HepG2 (cell line): ENCODE data around the gene COL8A2.

ENCODE experiments used
- GTF3A ChIP-seq: sonication (generic); formaldehyde crosslinking; conservative IDR thresholded peaks from 2 replicates; pipeline ENCODE4 v1.4.0; 2020; ENCODE audit warnings: mild to moderate bottlenecking, missing genetic modification reagents
- ZNF12 ChIP-seq: sonication (generic); formaldehyde crosslinking; IDR thresholded peaks from 2 replicates; pipeline ENCODE4 v1.5.0; 2020; ENCODE audit warnings: missing genetic modification reagents
- TF ChIP-seq, protein P1 (sequence below): sonication (generic); formaldehyde crosslinking; IDR thresholded peaks from 2 replicates; pipeline ENCODE4 v1.5.0; 2020; ENCODE audit warnings: mild to moderate bottlenecking, missing genetic modification reagents, moderate library complexity

- no peak for TF ChIP-seq GTF3A (CRISPR knock-in tag)
- no peak for TF ChIP-seq ZNF12 (CRISPR knock-in tag)
- TF ChIP-seq, protein P1, sequence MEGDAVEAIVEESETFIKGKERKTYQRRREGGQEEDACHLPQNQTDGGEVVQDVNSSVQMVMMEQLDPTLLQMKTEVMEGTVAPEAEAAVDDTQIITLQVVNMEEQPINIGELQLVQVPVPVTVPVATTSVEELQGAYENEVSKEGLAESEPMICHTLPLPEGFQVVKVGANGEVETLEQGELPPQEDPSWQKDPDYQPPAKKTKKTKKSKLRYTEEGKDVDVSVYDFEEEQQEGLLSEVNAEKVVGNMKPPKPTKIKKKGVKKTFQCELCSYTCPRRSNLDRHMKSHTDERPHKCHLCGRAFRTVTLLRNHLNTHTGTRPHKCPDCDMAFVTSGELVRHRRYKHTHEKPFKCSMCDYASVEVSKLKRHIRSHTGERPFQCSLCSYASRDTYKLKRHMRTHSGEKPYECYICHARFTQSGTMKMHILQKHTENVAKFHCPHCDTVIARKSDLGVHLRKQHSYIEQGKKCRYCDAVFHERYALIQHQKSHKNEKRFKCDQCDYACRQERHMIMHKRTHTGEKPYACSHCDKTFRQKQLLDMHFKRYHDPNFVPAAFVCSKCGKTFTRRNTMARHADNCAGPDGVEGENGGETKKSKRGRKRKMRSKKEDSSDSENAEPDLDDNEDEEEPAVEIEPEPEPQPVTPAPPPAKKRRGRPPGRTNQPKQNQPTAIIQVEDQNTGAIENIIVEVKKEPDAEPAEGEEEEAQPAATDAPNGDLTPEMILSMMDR: no peak
Measured at GRCh38 chr1:36053978-36054377, 71.0 kb downstream of the COL8A2 start.
